GM12865 (cell line): ENCODE results near the gene PPFIA4.
A peak's percentile ranks its signal among the peaks of the same experiment; 100 is the strongest.

ENCODE experiments used
- DNase-seq: peaks from one replicate; pipeline ENCODE4 v3.0.0; 2010; ENCODE audit warnings: low read depth
- H3K4me3 ChIP-seq: 2 replicates; pipeline ENCODE4 v1.5.1; 2011; ENCODE audit warnings: mild to moderate bottlenecking, low read depth, low read length, control low read depth
- TF ChIP-seq, protein P1 (sequence below): IDR thresholded peaks from 2 replicates; pipeline ENCODE4 v1.5.1; 2011; ENCODE audit warnings: low read length, control low read depth, low read depth, inconsistent platforms; ENCODE audit not compliant: insufficient read depth; ENCODE audit errors: missing control alignments

Gene PPFIA4

DNA sequence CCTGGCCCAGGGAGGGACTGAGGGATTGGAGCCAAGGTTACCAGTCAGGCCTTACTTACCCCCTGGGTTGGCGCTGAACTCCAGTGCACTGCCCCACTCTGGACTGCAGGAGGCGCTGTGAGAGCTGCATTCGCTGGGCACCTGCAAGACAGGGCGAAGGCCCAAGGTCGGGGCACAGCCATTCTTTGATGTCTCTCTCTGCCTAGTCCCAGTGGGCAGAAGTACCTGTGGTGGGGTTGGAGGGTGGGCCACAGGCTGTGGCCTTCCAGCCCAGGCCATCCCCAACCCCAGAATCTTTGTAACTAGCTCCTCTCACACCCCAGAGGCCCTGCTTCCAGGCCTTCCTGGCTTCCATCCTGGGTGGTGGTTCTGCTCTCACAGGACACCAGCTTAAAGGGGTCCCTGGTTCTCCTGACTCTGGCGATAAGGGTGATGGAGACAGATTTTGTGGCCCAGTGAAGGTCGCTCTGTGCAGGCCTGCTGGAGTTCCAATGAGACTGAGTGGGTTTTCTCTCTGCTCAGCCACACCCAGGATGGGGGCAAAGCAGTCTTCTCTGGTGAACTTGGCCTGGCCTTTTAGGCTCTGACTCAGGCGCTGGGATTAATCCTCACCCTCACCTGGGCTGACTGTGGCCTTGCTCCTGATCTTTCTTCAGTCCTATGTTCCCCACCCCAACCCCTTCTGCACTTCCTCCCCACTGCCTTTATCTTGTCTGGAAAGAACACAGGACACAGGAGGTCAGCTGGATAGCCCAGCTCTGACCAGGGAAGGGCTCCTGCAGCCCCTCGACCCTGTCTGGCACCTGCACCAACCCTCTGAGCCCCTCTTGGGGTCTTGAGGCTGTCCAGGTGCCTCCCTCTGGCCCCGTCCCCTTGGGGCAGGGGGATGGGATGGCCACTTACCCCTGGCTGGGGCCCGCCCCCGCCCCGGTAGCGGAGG, 58.6 kb downstream of the PPFIA4 start:
- TF ChIP-seq, protein P1, sequence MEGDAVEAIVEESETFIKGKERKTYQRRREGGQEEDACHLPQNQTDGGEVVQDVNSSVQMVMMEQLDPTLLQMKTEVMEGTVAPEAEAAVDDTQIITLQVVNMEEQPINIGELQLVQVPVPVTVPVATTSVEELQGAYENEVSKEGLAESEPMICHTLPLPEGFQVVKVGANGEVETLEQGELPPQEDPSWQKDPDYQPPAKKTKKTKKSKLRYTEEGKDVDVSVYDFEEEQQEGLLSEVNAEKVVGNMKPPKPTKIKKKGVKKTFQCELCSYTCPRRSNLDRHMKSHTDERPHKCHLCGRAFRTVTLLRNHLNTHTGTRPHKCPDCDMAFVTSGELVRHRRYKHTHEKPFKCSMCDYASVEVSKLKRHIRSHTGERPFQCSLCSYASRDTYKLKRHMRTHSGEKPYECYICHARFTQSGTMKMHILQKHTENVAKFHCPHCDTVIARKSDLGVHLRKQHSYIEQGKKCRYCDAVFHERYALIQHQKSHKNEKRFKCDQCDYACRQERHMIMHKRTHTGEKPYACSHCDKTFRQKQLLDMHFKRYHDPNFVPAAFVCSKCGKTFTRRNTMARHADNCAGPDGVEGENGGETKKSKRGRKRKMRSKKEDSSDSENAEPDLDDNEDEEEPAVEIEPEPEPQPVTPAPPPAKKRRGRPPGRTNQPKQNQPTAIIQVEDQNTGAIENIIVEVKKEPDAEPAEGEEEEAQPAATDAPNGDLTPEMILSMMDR: peak; percentile 83
- no peak overlapping the region for H3K4me3 ChIP-seq

DNA sequence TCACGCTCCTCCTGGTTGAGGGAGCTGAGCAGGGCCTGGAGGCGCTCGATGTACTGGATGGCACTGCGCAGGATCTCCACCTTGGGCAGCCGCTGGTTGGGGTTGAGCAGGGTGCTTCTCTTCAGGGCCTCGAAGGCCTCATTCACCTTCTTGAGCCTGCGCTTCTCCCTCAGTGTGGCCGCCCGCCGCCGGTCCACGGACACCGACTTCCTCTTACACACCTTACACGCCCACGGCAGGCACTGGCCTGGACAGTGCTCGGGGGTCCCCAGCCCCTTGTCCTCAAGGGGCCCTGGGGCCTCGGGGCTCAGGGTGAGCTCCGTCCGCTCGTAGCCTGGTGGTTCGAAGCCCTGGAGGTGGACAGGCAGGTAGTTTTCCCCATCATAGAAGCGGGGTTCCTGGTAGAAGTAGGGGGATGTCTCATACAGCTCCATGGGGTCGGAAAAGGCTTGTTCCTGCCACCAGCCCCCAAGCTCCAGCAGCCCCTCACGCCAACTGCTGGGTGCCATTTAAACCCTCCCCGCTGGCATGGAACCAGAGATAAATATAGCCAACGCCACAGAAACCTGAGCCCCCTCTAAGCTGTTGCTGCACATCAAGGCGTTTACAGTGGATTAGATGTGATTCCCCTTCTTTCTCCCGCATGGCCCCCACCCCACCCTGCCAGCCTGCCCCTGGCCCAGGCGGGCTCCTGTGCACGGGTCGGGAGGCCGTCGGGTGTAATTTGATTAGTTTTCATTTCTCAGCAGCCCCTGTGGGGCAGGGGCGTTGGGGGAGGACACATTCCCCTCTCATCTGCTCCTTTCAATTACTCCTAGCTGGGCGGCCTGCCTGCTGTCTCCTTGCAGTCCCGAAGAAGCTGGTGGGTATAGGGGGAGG, 59.5 kb downstream of the PPFIA4 start, which contains the start of gene MYOG:
Gene MYOG, minus strand, starts transcription at position 485 of the 879 bp plus-strand sequence. Its CDS starts 51 bp downstream, at position 434.
- DNase-seq: no peak
- TF ChIP-seq, protein P1: no peak
- no peak within 1 kb of the TSS for H3K4me3 ChIP-seq

More for the DNA sequence above, 58.6 kb downstream of the PPFIA4 start:
- DNase-seq: peak; percentile 43

DNA sequence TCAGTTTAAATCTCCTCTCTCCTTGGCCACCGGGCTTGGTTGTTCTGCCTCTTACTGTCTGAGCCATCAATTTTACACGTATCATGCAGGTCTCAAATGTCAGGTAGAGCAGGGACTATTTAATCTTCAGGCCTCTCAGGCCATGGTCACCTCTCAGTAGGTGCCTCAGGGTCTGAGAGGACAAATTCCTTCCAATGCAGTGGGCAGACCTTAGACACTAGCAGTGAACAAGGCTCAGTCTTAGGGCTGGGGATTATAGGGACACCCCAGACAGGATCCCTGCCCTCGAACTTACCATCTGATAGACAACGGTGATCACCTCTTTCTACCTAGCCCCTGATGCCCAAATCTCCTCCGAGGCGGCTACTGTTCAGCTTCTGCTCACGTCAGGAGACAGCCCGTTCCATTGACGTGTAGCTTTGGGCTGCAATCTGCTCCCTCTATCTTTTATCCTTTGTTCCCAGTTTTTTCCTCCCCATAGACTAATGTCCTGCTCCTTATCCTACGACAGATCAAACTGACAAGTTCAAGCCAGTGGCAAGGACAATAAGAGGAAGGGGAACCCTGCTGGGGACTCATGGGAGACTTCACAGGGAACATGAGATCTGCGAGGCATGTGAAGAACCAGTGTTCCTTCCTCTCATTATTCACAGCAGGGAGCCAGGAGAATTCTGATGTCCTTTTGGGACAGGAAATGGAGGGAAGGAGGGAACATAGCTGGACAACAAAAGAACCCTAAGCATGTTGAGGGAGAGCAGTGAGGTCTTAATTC, 60.9 kb downstream of the PPFIA4 start:
- H3K4me3 ChIP-seq: no peak overlapping the region
- no peak for DNase-seq
- TF ChIP-seq, protein P1: no peak

DNA sequence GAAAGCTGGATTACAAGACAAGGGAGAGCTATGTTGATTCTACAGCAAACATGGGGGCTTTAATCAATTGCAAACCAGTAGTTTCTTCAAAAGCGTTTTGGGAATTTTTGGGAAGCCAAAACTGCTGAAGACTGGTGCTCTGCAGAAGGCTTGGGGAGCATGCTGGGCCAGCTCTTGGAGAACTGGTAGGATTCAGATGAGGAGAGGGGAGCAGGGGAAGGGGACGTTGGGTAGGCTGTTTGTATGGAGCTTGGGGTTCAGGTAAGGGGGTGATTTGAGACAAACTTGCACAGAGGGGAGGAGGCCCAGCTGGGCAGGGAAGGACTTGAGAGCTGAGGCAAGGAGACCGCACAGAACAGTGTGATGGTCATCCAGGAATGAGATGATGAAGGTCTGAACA, 62.1 kb downstream of the PPFIA4 start:
- no peak for DNase-seq
- H3K4me3 ChIP-seq: no peak overlapping the region
- TF ChIP-seq, protein P1: no peak

DNA sequence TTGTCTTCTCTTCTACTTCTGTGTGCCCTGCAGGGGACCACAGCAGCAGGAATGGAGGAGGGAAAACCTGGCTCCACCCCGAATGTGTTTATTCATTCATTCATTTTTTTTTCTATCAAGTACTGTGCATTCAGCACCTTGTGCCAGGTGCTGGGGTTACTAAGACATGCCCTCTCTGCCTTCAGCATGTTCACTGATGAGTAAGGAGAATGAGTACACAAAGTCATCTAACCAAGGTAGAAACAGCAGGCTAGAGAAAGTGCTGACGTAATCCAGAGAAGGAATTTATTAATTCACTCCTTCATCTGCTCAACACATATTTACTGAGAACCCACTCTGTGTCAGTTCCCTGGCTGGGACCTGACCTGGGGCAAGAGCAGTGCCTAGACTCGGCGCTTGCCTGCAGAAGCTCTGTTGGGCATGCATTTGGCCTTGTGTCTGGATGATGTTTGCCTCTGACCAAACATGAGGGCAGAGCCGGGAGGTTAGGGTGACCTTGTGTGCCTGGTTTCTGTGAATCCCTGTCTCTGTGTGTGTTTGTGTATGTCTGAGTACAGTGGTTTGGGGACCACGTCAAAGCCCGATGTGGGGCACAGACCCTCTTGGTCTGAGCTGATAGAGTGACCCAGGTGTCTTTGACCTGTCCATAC, 62.8 kb downstream of the PPFIA4 start:
- DNase-seq: no peak
- H3K4me3 ChIP-seq: no peak overlapping the region
- TF ChIP-seq, protein P1: no peak

DNA sequence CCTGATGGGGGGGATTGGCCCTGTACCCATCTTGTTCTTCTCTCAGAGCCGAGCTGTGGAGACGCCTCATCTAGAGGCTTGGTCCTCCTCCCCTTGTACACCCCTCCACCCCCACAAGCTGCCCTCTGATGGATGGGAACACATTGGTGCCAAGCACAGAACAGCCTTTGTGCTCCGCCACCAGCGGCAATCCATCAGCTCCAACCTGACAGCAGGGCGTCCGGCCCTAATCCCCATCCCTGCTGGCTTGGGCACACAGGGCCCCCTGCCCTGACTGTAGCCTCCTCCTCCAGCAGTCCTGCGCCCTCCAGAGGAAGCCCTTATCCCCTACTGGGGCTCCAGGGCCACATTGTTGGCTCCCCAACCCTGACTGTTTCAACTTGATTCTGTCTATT, 63.4 kb downstream of the PPFIA4 start:
- TF ChIP-seq, protein P1: no peak
- no peak for DNase-seq
- no peak overlapping the region for H3K4me3 ChIP-seq
